Measurements from ENCODE around the gene TMPO. TPM values are rescaled to one million over a fixed set of nuclear protein-coding genes. Genes with fewer than 3 reads are reported as not detected.

The TMPO gene
- total and polyA plus RNA-seq, 10 of the 15 experiments (the other 5 are each of a cell fraction or from before 2014, with no cell fraction given): 79.8 to 246 (median 179) TPM

DNA sequence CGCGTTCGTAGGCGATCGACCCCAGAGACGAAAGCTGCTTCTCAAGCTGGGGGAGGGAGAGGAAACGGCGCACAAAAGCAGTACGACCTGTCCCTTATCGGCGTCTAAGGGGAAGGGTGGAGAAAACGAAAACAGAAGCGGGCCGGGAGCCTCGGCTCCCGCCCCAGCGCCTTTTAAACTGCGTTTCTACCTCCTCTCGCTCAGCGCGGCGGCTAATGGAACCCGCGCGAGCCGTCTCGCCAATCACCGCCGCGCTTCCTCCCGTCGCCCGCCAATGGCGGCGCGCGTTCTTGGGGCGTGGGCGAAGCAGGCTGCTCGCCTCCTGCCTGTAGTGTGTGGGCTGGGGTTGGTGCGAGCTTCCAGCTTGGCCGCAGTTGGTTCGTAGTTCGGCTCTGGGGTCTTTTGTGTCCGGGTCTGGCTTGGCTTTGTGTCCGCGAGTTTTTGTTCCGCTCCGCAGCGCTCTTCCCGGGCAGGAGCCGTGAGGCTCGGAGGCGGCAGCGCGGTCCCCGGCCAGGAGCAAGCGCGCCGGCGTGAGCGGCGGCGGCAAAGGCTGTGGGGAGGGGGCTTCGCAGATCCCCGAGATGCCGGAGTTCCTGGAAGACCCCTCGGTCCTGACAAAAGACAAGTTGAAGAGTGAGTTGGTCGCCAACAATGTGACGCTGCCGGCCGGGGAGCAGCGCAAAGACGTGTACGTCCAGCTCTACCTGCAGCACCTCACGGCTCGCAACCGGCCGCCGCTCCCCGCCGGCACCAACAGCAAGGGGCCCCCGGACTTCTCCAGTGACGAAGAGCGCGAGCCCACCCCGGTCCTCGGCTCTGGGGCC is at the start of gene TMPO (continued):
- TF ChIP-seq KLF5 (IDR thresholded peaks at IDR 0.05; ENCODE audit: partially characterized antibody) (peak; percentile 58), FOXM1 (IDR thresholded peaks at IDR 0.05; ENCODE audit: low read depth, low read length) (peak; percentile 74), ASH2L (IDR thresholded peaks at IDR 0.05; ENCODE audit: borderline replicate concordance, low read depth) (0 out of 2 replicates have a peak, but pooled peaks have one; percentile 12), SRF (IDR thresholded peaks at IDR 0.05; ENCODE audit: low read depth in 2 of 2, low read length in 2 of 2) (no peak), SPI1 (IDR thresholded peaks at IDR 0.05; ENCODE audit: borderline replicate concordance, insufficient read depth, low read depth, low read length) (peak; percentile 24; the same call in 1 of the 2 replicates), ZNF24 (IDR thresholded peaks at IDR 0.05) (no peak), POU2F2 (IDR thresholded peaks at IDR 0.05; ENCODE audit: borderline replicate concordance, low read depth, low read length) (peak; percentile 84; the same call in 2 of the 3 replicates), CHD1 (IDR thresholded peaks at IDR 0.05; ENCODE audit: low read depth, low read length) (peak; percentile 46; the same call in 1 of the 2 replicates), EGR1 (IDR thresholded peaks at IDR 0.05; ENCODE audit: borderline replicate concordance in 1 of 2, low read depth in 2 of 2, low read length in 2 of 2) (peak; percentile 25 to 94), CEBPB (IDR thresholded peaks at IDR 0.05; ENCODE audit: borderline replicate concordance in 1 of 2, low read depth in 2 of 2, low read length in 2 of 2) (no peak)
- TF ChIP-seq, protein P1, sequence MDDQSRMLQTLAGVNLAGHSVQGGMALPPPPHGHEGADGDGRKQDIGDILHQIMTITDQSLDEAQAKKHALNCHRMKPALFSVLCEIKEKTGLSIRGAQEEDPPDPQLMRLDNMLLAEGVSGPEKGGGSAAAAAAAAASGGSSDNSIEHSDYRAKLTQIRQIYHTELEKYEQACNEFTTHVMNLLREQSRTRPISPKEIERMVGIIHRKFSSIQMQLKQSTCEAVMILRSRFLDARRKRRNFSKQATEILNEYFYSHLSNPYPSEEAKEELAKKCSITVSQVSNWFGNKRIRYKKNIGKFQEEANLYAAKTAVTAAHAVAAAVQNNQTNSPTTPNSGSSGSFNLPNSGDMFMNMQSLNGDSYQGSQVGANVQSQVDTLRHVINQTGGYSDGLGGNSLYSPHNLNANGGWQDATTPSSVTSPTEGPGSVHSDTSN (IDR thresholded peaks at IDR 0.05; ENCODE audit: insufficient replicate concordance, low read depth, low read length): no peak
- TF ChIP-seq, protein P2, sequence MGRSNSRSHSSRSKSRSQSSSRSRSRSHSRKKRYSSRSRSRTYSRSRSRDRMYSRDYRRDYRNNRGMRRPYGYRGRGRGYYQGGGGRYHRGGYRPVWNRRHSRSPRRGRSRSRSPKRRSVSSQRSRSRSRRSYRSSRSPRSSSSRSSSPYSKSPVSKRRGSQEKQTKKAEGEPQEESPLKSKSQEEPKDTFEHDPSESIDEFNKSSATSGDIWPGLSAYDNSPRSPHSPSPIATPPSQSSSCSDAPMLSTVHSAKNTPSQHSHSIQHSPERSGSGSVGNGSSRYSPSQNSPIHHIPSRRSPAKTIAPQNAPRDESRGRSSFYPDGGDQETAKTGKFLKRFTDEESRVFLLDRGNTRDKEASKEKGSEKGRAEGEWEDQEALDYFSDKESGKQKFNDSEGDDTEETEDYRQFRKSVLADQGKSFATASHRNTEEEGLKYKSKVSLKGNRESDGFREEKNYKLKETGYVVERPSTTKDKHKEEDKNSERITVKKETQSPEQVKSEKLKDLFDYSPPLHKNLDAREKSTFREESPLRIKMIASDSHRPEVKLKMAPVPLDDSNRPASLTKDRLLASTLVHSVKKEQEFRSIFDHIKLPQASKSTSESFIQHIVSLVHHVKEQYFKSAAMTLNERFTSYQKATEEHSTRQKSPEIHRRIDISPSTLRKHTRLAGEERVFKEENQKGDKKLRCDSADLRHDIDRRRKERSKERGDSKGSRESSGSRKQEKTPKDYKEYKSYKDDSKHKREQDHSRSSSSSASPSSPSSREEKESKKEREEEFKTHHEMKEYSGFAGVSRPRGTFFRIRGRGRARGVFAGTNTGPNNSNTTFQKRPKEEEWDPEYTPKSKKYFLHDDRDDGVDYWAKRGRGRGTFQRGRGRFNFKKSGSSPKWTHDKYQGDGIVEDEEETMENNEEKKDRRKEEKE (IDR thresholded peaks at IDR 0.05): no peak
- TF ChIP-seq, protein P3, sequence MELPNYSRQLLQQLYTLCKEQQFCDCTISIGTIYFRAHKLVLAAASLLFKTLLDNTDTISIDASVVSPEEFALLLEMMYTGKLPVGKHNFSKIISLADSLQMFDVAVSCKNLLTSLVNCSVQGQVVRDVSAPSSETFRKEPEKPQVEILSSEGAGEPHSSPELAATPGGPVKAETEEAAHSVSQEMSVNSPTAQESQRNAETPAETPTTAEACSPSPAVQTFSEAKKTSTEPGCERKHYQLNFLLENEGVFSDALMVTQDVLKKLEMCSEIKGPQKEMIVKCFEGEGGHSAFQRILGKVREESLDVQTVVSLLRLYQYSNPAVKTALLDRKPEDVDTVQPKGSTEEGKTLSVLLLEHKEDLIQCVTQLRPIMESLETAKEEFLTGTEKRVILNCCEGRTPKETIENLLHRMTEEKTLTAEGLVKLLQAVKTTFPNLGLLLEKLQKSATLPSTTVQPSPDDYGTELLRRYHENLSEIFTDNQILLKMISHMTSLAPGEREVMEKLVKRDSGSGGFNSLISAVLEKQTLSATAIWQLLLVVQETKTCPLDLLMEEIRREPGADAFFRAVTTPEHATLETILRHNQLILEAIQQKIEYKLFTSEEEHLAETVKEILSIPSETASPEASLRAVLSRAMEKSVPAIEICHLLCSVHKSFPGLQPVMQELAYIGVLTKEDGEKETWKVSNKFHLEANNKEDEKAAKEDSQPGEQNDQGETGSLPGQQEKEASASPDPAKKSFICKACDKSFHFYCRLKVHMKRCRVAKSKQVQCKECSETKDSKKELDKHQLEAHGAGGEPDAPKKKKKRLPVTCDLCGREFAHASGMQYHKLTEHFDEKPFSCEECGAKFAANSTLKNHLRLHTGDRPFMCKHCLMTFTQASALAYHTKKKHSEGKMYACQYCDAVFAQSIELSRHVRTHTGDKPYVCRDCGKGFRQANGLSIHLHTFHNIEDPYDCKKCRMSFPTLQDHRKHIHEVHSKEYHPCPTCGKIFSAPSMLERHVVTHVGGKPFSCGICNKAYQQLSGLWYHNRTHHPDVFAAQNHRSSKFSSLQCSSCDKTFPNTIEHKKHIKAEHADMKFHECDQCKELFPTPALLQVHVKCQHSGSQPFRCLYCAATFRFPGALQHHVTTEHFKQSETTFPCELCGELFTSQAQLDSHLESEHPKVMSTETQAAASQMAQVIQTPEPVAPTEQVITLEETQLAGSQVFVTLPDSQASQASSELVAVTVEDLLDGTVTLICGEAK (IDR thresholded peaks at IDR 0.05; ENCODE audit: borderline replicate concordance): peak; percentile 37; the same call in 1 of the 2 replicates
- TF ChIP-seq, protein P4, sequence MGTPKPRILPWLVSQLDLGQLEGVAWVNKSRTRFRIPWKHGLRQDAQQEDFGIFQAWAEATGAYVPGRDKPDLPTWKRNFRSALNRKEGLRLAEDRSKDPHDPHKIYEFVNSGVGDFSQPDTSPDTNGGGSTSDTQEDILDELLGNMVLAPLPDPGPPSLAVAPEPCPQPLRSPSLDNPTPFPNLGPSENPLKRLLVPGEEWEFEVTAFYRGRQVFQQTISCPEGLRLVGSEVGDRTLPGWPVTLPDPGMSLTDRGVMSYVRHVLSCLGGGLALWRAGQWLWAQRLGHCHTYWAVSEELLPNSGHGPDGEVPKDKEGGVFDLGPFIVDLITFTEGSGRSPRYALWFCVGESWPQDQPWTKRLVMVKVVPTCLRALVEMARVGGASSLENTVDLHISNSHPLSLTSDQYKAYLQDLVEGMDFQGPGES (IDR thresholded peaks at IDR 0.05): peak; percentile 85
- TF ChIP-seq, protein P5, sequence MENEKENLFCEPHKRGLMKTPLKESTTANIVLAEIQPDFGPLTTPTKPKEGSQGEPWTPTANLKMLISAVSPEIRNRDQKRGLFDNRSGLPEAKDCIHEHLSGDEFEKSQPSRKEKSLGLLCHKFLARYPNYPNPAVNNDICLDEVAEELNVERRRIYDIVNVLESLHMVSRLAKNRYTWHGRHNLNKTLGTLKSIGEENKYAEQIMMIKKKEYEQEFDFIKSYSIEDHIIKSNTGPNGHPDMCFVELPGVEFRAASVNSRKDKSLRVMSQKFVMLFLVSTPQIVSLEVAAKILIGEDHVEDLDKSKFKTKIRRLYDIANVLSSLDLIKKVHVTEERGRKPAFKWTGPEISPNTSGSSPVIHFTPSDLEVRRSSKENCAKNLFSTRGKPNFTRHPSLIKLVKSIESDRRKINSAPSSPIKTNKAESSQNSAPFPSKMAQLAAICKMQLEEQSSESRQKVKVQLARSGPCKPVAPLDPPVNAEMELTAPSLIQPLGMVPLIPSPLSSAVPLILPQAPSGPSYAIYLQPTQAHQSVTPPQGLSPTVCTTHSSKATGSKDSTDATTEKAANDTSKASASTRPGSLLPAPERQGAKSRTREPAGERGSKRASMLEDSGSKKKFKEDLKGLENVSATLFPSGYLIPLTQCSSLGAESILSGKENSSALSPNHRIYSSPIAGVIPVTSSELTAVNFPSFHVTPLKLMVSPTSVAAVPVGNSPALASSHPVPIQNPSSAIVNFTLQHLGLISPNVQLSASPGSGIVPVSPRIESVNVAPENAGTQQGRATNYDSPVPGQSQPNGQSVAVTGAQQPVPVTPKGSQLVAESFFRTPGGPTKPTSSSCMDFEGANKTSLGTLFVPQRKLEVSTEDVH (IDR thresholded peaks at IDR 0.05; ENCODE audit: low read depth, partially characterized antibody): no peak

Data from GM12878 (cell line).